ENCODE measurements around the gene MRPS7.

MRPS7 gene

DNA sequence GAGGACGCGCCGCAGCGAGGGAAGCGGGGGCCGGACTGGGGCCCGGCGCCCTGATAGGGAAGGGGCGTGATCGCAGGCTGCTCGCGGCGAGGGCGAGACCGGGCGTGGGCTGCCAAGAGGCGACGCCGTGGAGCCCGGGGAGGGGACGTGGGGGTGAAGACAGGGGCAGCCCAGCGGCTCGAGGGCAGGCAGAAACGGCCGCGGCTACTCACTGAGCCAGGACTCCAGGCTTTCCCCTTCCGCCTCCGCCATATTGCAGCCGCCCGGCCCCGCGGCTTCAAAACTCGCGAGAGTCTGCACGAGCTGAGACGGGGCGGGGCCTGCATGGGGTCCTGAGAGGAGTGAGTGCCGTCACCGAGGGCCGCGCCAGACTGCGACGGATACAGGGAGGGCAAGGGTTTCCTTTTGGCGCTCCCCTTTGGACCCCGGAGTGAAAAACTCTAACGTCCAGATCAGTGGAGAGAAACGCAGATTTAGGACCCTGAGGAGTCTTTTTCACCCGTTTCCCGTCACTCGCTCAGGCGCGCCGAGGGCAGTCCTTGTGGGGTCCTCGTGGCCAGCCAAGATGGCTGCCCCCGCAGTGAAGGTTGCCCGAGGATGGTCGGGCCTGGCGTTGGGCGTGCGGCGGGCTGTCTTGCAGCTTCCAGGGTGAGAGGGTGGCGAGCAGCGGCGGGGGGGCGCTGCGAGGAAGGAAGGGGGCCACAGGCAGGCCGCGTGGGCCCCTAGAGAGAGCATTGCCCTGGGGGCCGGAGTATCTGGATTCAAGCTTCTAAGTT lies at the start of gene MRPS7, which contains the start of gene GGA3:
MRPS7 (plus strand) TSS at position 544 of the 776 bp plus-strand sequence; CDS start at position 566, 22 bp downstream.
GGA3 (minus strand) TSS at position 271 of the 776 bp plus-strand sequence; CDS start at position 252, 19 bp downstream.
- peak; percentile 98 for DNase-seq (ENCODE audit: low spot score)

DNA sequence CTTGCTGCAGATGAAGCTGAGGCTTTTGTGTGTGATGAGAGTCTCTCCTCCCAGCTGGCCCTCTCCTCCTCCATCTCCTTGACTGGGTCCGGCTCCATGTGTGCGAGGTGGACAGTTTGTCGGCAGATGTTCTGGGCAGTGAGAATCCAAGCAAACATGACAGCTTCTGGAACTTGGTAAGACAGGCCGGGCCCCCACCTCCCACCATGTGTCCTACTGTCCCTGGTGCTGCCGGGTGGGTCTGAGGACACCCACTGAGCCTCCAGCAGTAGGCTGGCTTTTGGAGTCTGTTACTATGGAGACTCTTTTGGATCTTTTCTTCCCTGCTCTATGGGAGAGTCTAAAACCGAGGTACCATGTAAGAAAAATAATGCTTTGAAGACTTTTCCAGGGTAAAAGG lies 43.5 kb upstream of the MRPS7 start:
- DNase-seq (ENCODE audit: low spot score) = no peak

DNA sequence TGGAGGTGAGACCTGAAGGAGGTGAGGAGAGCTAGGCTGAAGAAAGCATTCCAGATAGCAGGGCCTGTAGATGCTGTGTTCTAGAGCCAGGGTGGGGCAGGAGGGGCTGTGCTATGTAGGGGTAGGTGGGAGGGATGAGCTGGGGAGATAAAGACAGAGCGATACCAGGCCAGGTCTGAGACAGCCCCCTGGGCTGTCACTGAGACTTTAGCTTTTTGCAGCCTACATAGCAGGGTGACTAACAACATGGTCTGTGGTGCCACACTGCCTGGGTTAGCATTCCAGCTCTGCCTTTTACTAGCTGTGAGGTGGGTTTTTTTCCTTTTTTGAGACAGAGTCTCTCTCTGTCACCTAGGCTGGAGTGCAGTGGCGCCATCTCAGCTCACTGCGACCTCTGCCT lies 41.9 kb upstream of the MRPS7 start:
- no peak for DNase-seq (ENCODE audit: low spot score)

DNA sequence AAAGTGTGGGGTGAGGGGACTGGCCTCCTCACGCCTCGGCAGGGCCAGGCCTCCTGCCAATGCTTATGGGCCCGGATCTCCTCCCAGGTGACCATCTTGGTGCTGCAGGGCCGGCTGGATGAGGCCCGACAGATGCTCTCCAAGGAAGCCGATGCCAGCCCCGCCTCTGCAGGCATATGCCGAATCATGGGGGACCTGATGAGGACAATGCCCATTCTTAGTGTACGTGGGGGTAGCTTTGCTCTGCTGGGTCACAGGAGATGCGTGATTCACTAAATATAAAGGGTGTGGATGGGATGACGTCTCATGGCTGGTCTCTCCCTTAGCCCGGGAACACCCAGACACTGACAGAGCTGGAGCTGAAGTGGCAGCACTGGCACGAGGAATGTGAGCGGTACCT lies 36.7 kb upstream of the MRPS7 start:
- DNase-seq (ENCODE audit: low spot score) = no peak

DNA sequence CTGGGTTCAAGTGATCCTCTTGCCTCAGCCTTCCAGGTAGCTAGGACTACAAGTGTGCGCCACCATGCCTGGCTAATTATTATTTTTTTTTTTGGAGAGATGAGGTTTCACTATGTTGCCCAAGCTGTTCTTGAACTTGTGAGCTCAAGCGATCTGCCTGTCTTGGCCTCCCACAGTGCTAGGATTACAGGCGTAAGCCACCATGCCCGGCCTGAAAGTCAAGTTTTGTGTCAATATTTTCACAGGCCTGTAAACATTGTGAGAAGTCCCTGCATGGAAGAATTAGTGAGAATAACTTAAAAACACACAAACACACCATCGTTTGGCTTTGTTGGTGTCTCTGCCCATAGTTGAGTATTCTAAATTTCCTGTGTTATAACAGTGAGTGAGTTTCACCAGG lies 34.0 kb upstream of the MRPS7 start:
- DNase-seq (ENCODE audit: low spot score) = no peak

DNA sequence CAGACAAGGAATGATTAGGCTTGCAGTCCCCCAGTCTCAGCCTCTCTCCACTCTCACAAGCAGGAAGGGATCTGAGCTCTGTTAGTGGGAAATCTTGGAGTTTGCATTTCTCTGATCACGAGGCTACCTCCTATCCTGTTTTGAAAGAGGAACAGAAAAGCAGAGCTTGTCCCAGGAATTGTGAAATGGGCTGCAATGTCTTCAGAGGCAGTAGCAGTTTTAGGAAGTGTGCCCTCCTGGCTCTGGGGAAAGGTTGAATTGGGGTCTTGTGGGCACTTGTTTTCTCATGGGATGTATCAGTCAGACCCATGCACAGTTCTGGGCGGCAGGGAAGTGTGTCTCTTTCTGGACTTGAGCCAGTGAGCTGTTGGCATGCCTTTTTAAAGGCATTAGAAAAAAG lies 33.4 kb upstream of the MRPS7 start:
- no peak for DNase-seq (ENCODE audit: low spot score)

DNA sequence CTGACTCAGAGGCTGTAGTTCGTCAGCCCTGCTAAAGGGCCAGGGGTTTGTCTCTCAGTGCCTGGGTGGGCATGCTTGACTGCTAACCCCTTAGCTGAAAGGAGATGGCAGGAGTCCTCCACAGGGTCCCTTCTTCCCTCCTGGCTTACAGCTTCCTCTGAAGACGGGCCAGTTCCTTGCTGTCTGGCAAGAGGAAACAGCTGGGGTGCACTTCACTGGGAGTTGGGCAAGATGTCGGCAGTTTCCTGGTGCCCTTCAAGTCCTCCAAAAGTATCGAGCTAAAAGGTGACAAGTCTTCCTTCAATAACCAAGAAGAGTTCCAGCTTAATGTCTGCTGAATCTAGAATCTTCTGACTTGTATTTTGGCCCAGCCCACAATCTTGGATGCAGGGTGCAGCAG lies 32.8 kb upstream of the MRPS7 start:
- no peak for DNase-seq (ENCODE audit: low spot score)

DNA sequence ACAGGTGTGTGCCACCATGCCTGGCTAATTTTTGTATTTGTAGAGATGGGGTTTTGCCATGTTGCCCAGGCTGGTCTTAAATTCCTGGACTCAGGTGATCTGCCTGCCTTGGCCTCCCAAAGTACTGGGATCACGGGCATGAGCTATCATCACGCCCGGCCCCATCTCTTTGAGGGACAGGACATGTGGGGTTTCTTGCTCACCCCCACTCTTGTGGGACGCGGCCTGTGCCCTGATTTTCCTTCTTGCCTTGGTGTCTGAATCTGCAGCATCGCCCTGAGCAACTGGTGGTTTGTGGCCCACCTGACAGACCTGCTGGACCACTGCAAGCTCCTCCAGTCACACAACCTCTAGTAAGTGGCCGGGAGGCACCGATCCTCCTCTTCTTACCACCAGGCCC lies 30.6 kb upstream of the MRPS7 start:
- no peak for DNase-seq (ENCODE audit: low spot score)

DNA sequence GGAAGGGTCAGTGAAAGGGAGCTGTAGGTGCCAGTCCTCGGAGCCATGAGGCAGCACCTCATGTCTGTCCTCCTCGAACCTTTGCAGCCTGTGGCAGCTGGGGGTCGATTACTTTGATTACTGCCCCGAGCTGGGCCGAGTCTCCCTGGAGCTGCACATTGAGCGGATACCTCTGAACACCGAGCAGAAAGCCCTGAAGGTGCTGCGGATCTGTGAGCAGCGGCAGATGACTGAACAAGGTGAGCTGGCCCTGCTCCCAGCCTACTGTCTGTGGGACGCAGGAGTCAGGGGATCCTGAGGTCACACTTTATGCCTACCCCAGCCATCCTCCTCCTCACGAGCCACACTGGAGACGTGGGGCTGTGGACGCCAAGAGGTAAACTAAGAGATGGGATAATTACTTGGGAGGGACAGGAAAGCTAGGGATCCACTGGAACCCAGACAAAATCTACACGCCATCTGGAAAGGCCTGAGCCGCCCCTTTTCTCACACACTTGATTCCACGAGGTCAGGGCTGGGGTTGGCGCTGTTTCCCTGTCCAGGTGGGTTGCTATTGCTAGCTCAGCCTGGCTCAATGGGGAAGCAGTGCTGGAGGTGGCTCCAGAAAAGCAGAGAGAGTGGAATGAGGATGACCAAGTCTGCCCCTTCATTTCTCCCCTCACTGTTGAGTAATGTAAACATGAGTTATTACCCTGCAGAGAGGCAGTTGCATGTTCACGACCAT lies 29.8 kb upstream of the MRPS7 start:
- no peak for DNase-seq (ENCODE audit: low spot score)

DNA sequence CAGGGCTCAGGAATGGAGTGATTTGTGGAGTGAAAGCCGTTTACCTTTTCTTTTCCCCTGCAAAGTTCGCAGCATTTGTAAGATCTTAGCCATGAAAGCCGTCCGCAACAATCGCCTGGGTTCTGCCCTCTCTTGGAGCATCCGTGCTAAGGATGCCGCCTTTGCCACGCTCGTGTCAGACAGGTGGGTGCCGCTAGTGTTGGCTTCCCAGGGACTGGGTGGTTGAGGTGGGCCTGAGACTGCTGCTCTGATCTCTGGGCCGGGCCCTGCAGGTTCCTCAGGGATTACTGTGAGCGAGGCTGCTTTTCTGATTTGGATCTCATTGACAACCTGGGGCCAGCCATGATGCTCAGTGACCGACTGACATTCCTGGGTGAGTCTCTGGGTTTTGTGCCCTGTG lies 28.9 kb upstream of the MRPS7 start:
- no peak for DNase-seq (ENCODE audit: low spot score)

DNA sequence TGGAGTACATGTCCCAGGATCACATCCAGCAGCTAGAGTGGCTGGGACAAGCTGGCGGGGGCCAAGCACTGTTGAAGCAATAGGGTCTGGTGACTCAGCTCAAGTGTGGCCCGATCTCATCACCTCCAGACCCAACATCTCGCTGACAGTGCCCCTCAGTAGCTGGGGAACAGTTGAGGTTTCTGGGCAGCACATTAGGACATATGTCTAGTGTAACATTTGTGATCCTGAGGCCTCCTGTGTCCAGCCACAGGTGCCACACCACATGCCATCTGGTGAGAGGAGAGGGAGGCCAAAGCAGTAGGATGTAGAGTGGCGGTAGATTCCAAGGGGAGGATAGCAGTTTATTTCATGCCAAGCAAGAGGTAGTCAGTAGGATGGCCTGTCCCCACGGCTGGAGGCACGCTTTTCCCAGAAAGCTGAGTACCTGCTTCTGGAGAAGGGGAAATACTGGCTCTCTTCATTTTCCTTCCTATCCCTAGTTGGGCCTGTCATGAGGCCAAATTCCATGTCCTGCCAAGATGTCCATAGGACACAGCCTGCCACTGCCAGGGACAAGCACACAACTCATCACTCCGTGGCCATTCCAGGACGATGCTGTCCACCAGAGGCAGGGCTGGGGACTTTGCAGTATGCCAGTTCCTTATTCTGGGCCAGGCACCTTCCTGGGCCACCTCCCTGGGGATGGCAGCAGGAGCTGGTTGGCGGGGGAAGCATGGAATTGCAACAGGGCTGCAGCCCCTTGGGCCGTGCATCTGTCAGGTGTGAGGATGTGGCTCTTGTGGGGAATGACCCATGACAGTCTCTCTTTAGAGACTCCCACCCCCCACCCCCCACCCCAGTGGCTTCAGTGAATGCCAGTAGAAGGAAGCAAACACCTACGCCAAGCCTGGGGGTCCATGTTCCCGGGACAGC lies 24.3 kb upstream of the MRPS7 start:
- DNase-seq (ENCODE audit: low spot score) = no peak

DNA sequence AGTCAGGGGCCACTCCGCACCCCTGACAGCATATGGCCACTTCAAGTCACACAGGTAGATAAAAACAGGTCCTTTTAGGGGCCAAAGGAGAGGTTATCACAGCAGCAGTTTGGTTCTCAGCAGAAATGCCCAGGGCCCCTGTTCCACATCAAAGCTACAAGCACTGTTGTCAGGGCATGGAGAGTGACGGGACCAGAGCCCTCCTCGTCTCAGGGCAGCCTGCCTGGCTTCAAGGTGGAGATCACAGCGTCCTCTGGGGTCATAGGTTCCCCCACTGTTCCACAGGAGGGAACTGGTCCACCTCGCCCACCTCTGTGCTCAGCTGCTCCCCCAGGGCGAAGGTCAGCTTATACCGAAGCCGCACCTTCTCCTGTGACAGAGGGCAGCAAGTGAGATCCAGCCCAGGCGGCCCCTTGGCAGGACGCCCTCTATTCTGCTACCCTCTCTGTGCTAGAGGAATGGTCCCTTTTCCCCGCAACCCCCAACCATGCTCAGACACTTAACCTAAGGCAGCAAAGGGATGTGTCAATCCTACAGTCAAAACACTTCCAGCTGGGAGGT lies 23.6 kb upstream of the MRPS7 start:
- DNase-seq (ENCODE audit: low spot score) = no peak

DNA sequence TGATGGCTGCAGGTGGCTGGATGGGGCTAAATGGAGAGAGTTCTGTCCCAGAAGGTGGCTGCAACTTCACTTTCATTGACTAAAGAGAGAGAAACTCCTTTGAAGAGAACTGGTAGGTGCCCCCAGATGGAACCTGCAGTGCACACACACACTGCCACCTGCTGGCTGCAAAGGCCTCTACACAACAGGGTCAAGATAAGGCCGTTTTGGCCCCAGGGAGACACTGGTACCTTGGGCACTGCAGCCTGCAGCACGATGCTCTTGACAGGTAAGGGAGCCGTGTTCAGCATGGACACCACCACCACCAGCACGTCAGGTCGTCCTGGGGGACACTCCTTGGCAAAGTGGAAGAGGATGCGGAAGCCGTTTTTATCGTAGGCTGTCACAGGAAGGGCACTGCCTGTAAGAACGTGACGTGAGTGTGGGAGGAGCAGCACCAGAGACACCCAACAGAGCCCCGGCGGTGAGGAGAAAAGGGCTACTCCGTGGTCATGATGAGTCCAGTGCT lies 22.9 kb upstream of the MRPS7 start:
- DNase-seq (ENCODE audit: low spot score) = peak; percentile 77

DNA sequence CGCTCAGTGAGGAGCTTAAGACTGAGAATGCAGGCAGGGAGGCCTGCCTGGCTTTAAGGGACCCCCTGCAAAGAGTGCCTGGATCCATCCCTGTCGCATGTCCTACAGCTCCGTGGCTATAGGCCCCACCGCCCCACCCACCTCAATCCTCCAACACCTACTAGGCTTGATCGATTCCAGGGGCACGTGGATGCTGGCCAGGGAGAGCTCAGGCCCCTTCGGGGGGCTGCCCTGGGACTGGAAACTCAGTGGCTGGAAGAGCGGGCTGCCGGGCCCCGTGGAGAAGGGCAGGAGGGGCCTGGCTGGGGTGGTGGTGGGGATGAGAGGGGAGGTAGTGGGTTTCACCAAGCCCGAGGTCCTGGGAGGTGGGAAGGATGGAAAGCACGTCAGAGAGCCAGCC lies 22.5 kb upstream of the MRPS7 start:
- no peak for DNase-seq (ENCODE audit: low spot score)

DNA sequence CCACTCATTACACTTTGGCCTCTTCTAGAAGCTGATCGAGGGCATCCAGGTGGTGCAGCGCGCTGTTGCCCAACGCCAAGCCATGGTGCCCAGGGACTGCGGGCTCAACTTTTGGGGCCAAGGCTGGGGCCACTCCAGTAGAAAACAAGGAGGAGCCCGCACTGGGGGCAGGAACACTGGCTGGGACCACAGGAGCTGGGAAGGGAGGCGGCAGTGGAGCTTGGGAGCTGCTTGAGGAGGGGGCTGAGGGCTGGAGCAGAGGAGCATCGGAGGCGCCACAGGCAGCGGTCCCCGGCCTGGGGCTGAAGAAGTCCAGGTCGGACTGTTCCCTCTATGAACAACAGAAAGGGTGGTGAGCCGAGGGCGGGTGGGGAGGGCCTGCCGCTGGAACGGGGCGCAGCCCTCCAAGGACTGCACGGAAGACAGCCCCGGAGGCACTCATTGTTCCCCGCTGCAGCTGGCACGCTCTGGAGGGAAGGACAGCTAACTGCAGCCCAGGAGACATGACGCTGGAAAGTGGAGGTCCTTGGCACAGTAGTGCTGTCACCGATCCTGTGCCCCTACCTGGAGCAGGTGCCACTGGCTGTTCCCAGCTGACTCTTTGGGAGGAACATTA lies 21.8 kb upstream of the MRPS7 start:
- DNase-seq (ENCODE audit: low spot score) = no peak

DNA sequence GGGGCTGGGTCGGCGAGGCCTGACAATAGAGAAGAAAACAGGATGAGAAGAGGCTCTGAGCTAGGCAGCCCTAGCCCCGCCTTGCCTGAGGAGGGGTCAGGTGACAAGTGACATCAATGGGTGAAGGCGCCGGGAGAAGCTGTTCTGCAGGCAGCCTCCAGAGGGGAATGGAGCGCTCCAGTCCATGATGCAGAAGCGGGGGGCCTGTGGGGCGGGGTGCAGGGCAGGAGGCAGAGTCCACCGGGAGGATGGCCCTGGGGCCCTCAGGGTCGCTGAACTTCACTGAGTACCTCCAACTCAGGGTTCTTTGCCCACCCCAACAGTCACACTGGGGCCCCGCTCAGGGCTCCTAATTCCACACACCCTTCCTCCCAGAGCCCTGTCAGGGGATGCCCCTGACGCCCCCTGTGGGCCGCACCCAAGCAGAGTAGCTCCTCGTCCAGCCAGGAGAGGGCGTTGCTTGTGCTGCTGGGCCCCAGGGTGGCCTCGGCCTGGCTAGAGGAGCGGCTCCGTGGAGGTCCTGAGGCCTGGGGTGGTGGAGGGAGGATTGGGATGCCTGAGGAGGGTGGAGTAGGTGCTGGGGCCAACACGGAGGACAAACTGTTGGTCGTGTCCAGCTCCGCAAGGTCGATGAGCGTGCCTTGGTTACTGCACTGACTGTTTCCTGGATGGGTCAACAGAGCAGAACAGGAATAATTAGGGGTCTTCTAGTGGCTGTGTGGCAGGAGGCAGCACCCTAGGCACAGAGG lies 21.1 kb upstream of the MRPS7 start:
- peak; percentile 34 for DNase-seq (ENCODE audit: low spot score)

DNA sequence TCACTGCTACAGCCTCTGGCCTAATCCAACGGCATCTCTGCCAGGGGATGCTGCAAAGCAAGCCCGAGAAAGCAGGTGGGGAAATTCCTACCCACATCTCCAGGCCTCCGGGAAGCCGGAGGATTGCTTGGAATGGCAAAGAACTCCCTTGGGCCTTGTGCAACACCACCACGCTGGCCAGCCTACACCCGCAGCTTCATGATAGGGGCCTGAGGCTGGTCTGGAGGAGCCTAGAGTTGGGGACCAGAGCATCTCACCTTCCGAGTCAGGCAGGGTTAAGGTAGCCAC lies 20.6 kb upstream of the MRPS7 start:
- DNase-seq (ENCODE audit: low spot score) = no peak

DNA sequence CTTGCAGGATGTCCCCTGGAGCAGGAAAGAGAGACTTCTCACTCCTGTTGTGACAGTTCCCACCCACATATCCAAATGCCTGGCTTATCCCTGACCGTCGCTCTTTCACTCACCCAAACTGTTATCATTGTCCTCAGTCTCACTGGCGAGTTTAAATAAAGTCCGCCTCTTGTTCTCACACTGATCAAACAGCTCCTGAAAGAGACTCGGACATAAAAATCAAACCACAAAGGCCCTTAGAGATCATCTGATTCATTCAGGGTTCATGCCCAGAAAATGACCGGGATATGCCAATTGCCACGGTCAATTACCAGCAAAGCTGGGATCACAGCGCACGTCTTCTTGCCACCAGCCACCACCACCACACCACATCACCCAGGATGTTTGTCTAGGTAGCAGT lies 20.2 kb upstream of the MRPS7 start:
- no peak for DNase-seq (ENCODE audit: low spot score)

DNA sequence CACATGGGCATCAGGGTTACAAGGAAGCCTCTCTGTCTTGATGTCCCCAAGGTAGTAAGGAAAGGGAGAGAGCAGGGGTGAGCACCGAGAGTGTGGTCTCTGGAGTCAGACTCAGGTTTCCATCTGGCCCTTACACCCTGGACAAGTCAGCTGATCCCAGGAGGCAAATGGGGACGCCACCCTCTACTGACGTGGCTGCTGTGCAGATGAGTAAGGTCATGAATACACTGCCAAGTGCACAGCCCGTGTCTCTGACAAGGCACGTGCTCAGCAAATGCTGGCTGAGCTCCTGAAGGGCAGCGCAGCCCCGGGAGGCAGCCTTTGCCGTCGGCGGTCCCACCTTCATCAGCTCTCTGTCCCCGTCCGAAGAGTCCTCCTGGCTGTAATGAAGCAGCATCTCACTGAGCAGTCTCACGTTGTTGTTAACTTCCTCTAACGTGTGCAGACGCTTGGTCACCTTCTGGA lies 19.7 kb upstream of the MRPS7 start:
- no peak for DNase-seq (ENCODE audit: low spot score)

DNA sequence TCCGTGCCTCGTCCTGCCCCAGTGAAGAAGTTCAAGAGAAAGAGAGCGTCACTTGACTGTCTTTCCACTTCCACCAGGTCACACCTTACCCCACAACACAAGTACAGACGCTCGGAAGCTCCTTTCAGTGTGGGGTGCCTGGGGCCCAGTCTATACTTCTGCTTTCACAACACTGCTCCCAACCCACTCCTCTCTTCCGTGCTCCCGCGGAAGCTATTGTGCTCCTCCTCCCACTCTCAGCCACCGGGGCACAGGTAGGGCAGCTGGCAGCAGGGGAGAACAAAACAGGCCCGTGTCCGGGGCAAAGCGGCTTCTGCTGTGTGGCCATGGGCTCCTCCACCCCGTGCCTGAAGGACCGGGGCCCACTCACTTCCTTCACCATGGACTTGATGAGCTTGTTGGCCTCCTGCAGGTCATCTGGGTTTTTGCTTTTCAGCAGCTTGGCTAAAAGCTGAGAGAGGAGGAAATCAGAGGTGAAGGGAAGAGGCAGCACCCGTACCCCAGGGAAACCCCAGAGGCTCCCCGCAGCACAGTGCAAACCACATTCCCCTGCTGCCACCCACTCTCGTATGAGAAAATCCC lies 19.1 kb upstream of the MRPS7 start:
- DNase-seq (ENCODE audit: low spot score) = no peak
